ENCODE data around the gene FARP2.

DNA sequence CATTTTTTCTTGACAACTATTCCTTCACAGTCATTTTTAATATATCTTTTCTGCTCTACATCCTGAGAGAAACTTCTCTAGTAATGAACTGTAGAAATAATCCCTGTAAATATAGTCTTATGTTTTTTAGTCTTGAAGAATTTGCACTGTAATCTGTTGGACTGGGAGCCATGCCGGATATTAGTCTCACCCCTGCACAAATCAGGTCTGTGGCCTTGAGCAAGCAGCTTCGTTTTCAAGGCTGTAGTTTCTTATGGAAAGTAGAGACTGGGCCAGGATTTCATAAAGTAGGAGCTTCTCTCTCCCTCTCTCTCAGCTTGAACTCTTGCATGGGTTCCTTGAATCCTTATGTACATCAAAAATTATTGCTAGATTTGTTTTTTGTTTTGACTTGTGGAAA is 8.7 kb downstream of the FARP2 start:
- TF ChIP-seq, protein P1, sequence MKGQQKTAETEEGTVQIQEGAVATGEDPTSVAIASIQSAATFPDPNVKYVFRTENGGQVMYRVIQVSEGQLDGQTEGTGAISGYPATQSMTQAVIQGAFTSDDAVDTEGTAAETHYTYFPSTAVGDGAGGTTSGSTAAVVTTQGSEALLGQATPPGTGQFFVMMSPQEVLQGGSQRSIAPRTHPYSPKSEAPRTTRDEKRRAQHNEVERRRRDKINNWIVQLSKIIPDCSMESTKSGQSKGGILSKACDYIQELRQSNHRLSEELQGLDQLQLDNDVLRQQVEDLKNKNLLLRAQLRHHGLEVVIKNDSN (IDR thresholded peaks at IDR 0.05): no peak
- TF ChIP-seq RAD21 (IDR thresholded peaks at IDR 0.05; ENCODE audit: low read depth) (no peak), TAF1 (IDR thresholded peaks at IDR 0.05; ENCODE audit: low read depth) (no peak), CEBPB (IDR thresholded peaks at IDR 0.05) (no peak), EP300 (IDR thresholded peaks at IDR 0.05; ENCODE audit: borderline replicate concordance) (no peak), EGR1 (IDR thresholded peaks at IDR 0.05) (no peak)
- TF ChIP-seq, protein P2, sequence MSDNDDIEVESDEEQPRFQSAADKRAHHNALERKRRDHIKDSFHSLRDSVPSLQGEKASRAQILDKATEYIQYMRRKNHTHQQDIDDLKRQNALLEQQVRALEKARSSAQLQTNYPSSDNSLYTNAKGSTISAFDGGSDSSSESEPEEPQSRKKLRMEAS (IDR thresholded peaks at IDR 0.05): no peak
- TF ChIP-seq, protein P3, sequence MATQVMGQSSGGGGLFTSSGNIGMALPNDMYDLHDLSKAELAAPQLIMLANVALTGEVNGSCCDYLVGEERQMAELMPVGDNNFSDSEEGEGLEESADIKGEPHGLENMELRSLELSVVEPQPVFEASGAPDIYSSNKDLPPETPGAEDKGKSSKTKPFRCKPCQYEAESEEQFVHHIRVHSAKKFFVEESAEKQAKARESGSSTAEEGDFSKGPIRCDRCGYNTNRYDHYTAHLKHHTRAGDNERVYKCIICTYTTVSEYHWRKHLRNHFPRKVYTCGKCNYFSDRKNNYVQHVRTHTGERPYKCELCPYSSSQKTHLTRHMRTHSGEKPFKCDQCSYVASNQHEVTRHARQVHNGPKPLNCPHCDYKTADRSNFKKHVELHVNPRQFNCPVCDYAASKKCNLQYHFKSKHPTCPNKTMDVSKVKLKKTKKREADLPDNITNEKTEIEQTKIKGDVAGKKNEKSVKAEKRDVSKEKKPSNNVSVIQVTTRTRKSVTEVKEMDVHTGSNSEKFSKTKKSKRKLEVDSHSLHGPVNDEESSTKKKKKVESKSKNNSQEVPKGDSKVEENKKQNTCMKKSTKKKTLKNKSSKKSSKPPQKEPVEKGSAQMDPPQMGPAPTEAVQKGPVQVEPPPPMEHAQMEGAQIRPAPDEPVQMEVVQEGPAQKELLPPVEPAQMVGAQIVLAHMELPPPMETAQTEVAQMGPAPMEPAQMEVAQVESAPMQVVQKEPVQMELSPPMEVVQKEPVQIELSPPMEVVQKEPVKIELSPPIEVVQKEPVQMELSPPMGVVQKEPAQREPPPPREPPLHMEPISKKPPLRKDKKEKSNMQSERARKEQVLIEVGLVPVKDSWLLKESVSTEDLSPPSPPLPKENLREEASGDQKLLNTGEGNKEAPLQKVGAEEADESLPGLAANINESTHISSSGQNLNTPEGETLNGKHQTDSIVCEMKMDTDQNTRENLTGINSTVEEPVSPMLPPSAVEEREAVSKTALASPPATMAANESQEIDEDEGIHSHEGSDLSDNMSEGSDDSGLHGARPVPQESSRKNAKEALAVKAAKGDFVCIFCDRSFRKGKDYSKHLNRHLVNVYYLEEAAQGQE (IDR thresholded peaks at IDR 0.05; ENCODE audit: low read depth): no peak

Data from Ishikawa (cell line).